ENCODE results near the gene SMIM15. TPM values are rescaled to one million over a fixed set of nuclear protein-coding genes. Genes with fewer than 3 reads are reported as not detected.

The SMIM15 gene
- polyA plus RNA-seq, 1 donor = 83.7 TPM

DNA sequence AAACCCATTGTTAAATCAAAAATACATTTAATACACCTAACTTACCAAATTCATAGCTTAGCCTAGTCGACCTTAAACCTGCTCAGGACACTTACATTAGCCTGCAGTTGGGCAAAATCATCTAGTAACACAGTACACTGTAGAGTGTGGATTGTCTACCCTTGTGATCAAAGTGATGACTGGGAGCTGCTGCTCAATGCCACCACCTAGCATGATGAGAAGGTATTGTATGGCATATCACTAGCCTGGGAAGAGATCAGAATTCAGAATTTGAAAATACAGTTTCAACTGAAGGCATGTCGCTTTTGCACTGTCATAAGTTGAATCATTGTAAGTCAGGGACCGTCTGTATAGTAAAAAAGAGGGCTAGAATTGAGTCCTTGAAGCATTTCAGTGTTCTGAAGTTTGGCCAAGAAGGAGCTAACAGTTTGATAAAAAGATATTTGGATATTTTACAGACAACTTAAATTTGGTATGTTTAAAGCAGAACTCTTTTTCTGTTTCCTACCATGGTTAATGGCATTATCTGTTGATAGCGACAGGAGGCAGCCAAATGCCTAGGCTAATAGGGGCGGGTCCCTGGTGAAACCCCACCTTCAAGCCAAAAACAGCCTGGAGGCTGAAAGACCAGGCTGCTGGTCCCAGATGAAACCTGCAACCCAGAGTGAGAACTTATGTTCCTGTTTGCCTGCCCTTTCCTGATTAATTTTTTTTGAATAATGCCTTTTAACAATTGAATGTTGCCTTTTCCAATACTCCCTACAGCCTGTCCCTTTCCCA is 23.0 kb downstream of the SMIM15 start:
- H3K4me3 ChIP-seq (ENCODE audit: low read length) = no peak overlapping the region
- no peak for DNase-seq
- 100% methylated on average over 2 of the region's 5 CpGs for WGBS (ENCODE audit: insufficient coverage, low lambda C conversion rate)

DNA sequence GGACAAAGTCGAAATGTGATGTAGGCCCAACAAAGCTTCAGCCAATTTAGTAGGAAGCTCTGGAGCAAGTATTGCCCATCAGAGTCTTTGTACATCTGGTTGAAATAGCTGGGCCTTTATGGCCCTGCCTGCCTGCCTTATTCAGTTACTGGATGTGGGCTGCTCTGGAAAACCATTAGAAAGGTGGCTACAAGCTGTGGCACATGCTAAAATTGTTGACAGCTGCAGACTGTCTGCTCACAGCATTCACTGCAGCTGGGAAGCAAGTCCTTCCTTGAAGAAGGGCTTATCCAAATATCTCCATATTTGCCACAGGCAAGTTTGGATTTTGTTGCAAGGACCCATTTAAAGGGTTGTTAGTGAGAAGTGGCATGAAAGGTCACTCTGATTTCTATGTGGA is 24.4 kb downstream of the SMIM15 start:
- Histone ChIP-seq H3K27me3 (ENCODE audit: control insufficient read depth, insufficient read depth, low read length) (no peaks in the 10 kb centered on the region), H3K9me3 (ENCODE audit: control insufficient read depth, low read depth, low read length) (no peaks in the 10 kb centered on the region), H3K27ac (ENCODE audit: low read length) (no peak overlapping the region), H3K36me3 (ENCODE audit: control insufficient read depth, insufficient read depth, low read length) (no peaks in the 10 kb centered on the region), H3K4me1 (ENCODE audit: control insufficient read depth, insufficient read depth, low read length) (no peaks in the 10 kb centered on the region), H3K4me3 (ENCODE audit: low read length) (no peak overlapping the region)
- 100% methylated on average over 1 of the region's 1 CpG for WGBS (ENCODE audit: insufficient coverage, low lambda C conversion rate)
- DNase-seq = no peak

More for the DNA sequence above, 23.0 kb downstream of the SMIM15 start:
- H3K4me1 ChIP-seq (ENCODE audit: control insufficient read depth, insufficient read depth, low read length) = no peaks in the 10 kb centered on the region
- no peaks in the 10 kb centered on the region for H3K27me3 ChIP-seq (ENCODE audit: control insufficient read depth, insufficient read depth, low read length)
- H3K27ac ChIP-seq (ENCODE audit: low read length) = no peak overlapping the region
- H3K36me3 ChIP-seq (ENCODE audit: control insufficient read depth, insufficient read depth, low read length) = no peaks in the 10 kb centered on the region
- H3K9me3 ChIP-seq (ENCODE audit: control insufficient read depth, low read depth, low read length) = no peaks in the 10 kb centered on the region

GRCh38 chr5:61132559-61132958 is 29.7 kb downstream of the SMIM15 start:
- WGBS (ENCODE audit: insufficient coverage, low lambda C conversion rate) = no CpG with 5 or more reads among the region's 1 CpG
- DNase-seq = no peak
- no peak overlapping the region for H3K4me3 ChIP-seq (ENCODE audit: low read length)

GRCh38 chr5:61130289-61130688 is 32.0 kb downstream of the SMIM15 start:
- no peaks in the 10 kb centered on the region for H3K9me3 ChIP-seq (ENCODE audit: control insufficient read depth, low read depth, low read length)
- no peak overlapping the region for H3K4me3 ChIP-seq (ENCODE audit: low read length)
- no peaks in the 10 kb centered on the region for H3K27me3 ChIP-seq (ENCODE audit: control insufficient read depth, insufficient read depth, low read length)
- no CpG with 5 or more reads among the region's 2 CpGs for WGBS (ENCODE audit: insufficient coverage, low lambda C conversion rate)
- H3K4me1 ChIP-seq (ENCODE audit: control insufficient read depth, insufficient read depth, low read length) = no peaks in the 10 kb centered on the region
- no peaks in the 10 kb centered on the region for H3K36me3 ChIP-seq (ENCODE audit: control insufficient read depth, insufficient read depth, low read length)
- H3K27ac ChIP-seq (ENCODE audit: low read length) = no peak overlapping the region
- DNase-seq = no peak

More at GRCh38 chr5:61132559-61132958, 29.7 kb downstream of the SMIM15 start:
- no peak overlapping the region for H3K27ac ChIP-seq (ENCODE audit: low read length)
- H3K4me1 ChIP-seq (ENCODE audit: control insufficient read depth, insufficient read depth, low read length) = no peaks in the 10 kb centered on the region
- no peaks in the 10 kb centered on the region for H3K36me3 ChIP-seq (ENCODE audit: control insufficient read depth, insufficient read depth, low read length)
- no peaks in the 10 kb centered on the region for H3K27me3 ChIP-seq (ENCODE audit: control insufficient read depth, insufficient read depth, low read length)
- H3K9me3 ChIP-seq (ENCODE audit: control insufficient read depth, low read depth, low read length) = no peaks in the 10 kb centered on the region

- H3K9me3 ChIP-seq (ENCODE audit: control insufficient read depth, low read depth, low read length) = no peaks in the 10 kb centered on the region
- WGBS (ENCODE audit: insufficient coverage, low lambda C conversion rate) = no CpG with 5 or more reads among the region's 4 CpGs
- peak overlapping the region; percentile 38 for H3K27ac ChIP-seq (ENCODE audit: low read length)
- no peaks in the 10 kb centered on the region for H3K27me3 ChIP-seq (ENCODE audit: control insufficient read depth, insufficient read depth, low read length)
- DNase-seq = peak; percentile 66 to 92
- H3K4me1 ChIP-seq (ENCODE audit: control insufficient read depth, insufficient read depth, low read length) = no peaks in the 10 kb centered on the region
- no peaks in the 10 kb centered on the region for H3K36me3 ChIP-seq (ENCODE audit: control insufficient read depth, insufficient read depth, low read length)
- H3K4me3 ChIP-seq (ENCODE audit: low read length) = no peak overlapping the region
Measured at GRCh38 chr5:61123145-61123544, 39.1 kb downstream of the SMIM15 start.

GRCh38 chr5:61120534-61120933 is 41.7 kb downstream of the SMIM15 start:
- Histone ChIP-seq H3K4me3 (ENCODE audit: low read length) (no peak overlapping the region), H3K27me3 (ENCODE audit: control insufficient read depth, insufficient read depth, low read length) (no peaks in the 10 kb centered on the region), H3K4me1 (ENCODE audit: control insufficient read depth, insufficient read depth, low read length) (no peaks in the 10 kb centered on the region), H3K36me3 (ENCODE audit: control insufficient read depth, insufficient read depth, low read length) (no peaks in the 10 kb centered on the region), H3K27ac (ENCODE audit: low read length) (no peak overlapping the region), H3K9me3 (ENCODE audit: control insufficient read depth, low read depth, low read length) (no peaks in the 10 kb centered on the region)
- DNase-seq = no peak
- WGBS (ENCODE audit: insufficient coverage, low lambda C conversion rate) = 83% methylated on average over 1 of the region's 1 CpG

DNA sequence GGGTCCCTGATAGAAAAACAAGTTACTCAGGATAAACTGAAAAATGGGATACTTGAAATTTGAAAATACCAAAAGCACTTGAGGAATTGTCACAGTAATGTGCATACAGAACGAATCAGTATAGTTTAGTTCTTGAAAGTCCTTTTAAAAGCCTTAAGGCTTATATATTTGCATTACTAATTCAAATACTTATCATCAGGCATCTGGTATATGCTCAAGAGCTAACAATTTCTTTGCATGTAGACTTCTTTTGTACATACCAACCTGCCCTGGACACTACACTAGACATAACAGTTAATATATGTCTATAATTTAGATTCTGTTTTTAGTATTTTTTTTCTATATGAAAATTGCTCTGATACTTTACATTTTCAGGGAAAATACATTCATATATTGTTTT is 43.2 kb downstream of the SMIM15 start:
- WGBS (ENCODE audit: insufficient coverage, low lambda C conversion rate) = 100% methylated on average over 1 of the region's 1 CpG
- H3K27ac ChIP-seq (ENCODE audit: low read length) = no peak overlapping the region
- H3K9me3 ChIP-seq (ENCODE audit: control insufficient read depth, low read depth, low read length) = no peaks in the 10 kb centered on the region
- DNase-seq = no peak
- no peak overlapping the region for H3K4me3 ChIP-seq (ENCODE audit: low read length)
- H3K27me3 ChIP-seq (ENCODE audit: control insufficient read depth, insufficient read depth, low read length) = no peaks in the 10 kb centered on the region
- no peaks in the 10 kb centered on the region for H3K4me1 ChIP-seq (ENCODE audit: control insufficient read depth, insufficient read depth, low read length)
- no peaks in the 10 kb centered on the region for H3K36me3 ChIP-seq (ENCODE audit: control insufficient read depth, insufficient read depth, low read length)

DNA sequence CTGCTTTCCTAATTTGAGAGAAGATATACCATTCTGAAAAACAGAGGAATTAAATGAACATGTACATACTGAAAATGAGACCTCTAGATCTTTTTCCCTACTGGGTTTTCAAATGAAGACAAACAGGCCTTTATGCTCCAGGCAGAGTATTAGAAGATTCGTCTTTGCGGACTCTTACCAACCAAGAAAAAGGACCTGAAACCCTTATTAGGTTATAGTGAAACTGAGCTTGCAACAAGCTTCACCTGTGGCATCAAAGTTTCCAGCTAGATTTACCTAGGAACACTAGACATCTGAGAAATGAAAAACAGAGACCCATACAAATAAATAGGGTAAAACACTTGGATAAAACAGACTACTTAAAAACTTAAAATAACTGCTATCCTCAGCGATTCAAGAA is 46.3 kb downstream of the SMIM15 start:
- Histone ChIP-seq H3K4me1 (ENCODE audit: control insufficient read depth, insufficient read depth, low read length) (no peaks in the 10 kb centered on the region), H3K9me3 (ENCODE audit: control insufficient read depth, low read depth, low read length) (peaks cover 2% of the 10 kb centered on the region), H3K27ac (ENCODE audit: low read length) (no peak overlapping the region), H3K36me3 (ENCODE audit: control insufficient read depth, insufficient read depth, low read length) (no peaks in the 10 kb centered on the region), H3K27me3 (ENCODE audit: control insufficient read depth, insufficient read depth, low read length) (no peaks in the 10 kb centered on the region), H3K4me3 (ENCODE audit: low read length) (no peak overlapping the region)
- DNase-seq = no peak
- WGBS (ENCODE audit: insufficient coverage, low lambda C conversion rate) = 100% methylated on average over 1 of the region's 3 CpGs

GRCh38 chr5:61114441-61114840 is 47.8 kb downstream of the SMIM15 start:
- no peak overlapping the region for H3K4me3 ChIP-seq (ENCODE audit: low read length)
- H3K36me3 ChIP-seq (ENCODE audit: control insufficient read depth, insufficient read depth, low read length) = no peaks in the 10 kb centered on the region
- DNase-seq = no peak
- no peak overlapping the region for H3K27ac ChIP-seq (ENCODE audit: low read length)
- peaks cover 2% of the 10 kb centered on the region for H3K9me3 ChIP-seq (ENCODE audit: control insufficient read depth, low read depth, low read length)
- WGBS (ENCODE audit: insufficient coverage, low lambda C conversion rate) = no CpG with 5 or more reads among the region's 1 CpG
- H3K4me1 ChIP-seq (ENCODE audit: control insufficient read depth, insufficient read depth, low read length) = no peaks in the 10 kb centered on the region
- no peaks in the 10 kb centered on the region for H3K27me3 ChIP-seq (ENCODE audit: control insufficient read depth, insufficient read depth, low read length)
